IgD-negative memory B cell (primary cell): ENCODE data around the gene HOXD11. TPM values are rescaled to one million over a fixed set of nuclear protein-coding genes. Genes with fewer than 3 reads are reported as not detected.
A peak's percentile ranks its signal among the peaks of the same experiment; 100 is the strongest.

Source experiments
- H3K27ac Mint-ChIP-seq, 3 donors: one replicate each; pipeline ENCODE4 v1.8.0; 2020 to 2022; ENCODE audit warnings: mild to moderate bottlenecking in 3 of 3, mixed read lengths in 3 of 3, moderate library complexity in 1 of 3
- H3K27me3 Mint-ChIP-seq: one replicate; pipeline ENCODE4 v1.8.0; 2021; ENCODE audit warnings: mixed read lengths
- H3K36me3 Mint-ChIP-seq: one replicate; pipeline ENCODE4 v1.8.0; 2020; ENCODE audit warnings: mild to moderate bottlenecking, mixed read lengths
- H3K4me1 Mint-ChIP-seq, 3 donors: one replicate each; pipeline ENCODE4 v1.8.0; 2020 to 2022; ENCODE audit warnings: mixed read lengths in 3 of 3, mild to moderate bottlenecking in 1 of 3
- H3K4me3 Mint-ChIP-seq, 4 donors: one replicate each; pipeline ENCODE4 v1.8.0; 2020 to 2022; ENCODE audit warnings: mild to moderate bottlenecking in 4 of 4, mixed read lengths in 4 of 4, moderate library complexity in 3 of 4
- H3K9me3 Mint-ChIP-seq, 3 donors: one replicate each; pipeline ENCODE4 v1.8.0; 2020 to 2021; ENCODE audit warnings: mixed read lengths in 3 of 3, mild to moderate bottlenecking in 1 of 3
- polyA plus RNA-seq: library from polyadenylated mRNA; unstranded; fragments of 300-500 nt; fragmentation: Illumina TruSeq; gene quantifications from one replicate; pipeline ENCODE4 v1.2.3, GENCODE V29; 2021

HOXD11 gene
- polyA plus RNA-seq, 1 donor from 2014 or later, result not detected

DNA sequence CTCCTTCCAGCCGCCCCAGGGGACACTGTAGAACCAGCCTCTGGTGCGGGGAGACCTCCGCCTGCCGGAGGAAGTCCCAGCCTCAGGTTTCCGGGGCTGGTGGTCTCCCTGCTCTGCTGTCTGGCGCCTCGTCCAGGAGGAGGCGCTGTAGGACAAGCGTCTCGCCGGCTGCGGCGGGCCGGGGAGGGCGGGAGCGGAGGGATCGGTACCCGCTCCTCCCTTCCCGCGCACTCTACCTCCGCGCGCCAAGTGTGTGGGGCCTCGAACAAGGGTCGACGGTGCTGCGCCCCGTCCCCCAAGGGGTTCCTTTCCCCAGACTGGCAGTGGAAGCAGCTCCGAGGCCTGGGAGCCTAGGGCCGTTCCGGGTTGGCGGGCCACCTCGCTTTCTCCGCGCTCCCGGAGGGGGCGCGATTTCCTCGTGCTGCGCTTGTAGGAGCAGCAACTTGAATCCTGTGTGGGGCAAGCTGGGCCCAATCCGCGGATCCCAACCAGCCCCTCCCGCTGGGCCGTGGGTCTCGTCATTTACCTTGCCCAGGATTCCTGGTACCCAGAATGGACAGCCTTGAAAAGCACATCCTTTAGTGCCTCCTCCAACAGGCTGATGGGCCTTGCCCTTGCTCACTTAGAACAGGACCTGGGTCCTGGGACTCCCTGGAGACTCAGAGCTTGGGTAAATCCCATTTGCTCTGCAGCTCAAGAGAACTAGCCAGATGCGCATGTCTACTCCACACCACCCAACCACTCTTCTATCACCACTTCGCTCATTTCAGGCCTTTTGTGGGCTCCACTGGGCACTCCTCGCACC lies 33.6 kb downstream of the HOXD11 start:
- Mint-ChIP-seq H3K27ac (peak overlapping the region in 2 of 3 donors; percentile 16 to 76), H3K4me1 (peaks cover 12 to 17% (median 16%) of the 10 kb centered on the region in 3 donors), H3K4me3 (peak overlapping the region; percentile 48 to 84 (median 70)), H3K9me3 (peaks cover 0 to 17% (median 5%) of the 10 kb centered on the region in 3 donors), H3K36me3 (peaks cover 7% of the 10 kb centered on the region), H3K27me3 (peaks cover 56% of the 10 kb centered on the region)

- peak overlapping the region in 1 of 3 donors; percentile 16 for H3K27ac Mint-ChIP-seq
- peaks cover 53% of the 10 kb centered on the region for H3K27me3 Mint-ChIP-seq
- H3K4me3 Mint-ChIP-seq, result no peak overlapping the region
- peaks cover 7% of the 10 kb centered on the region for H3K36me3 Mint-ChIP-seq
- H3K4me1 Mint-ChIP-seq, result peaks cover 12 to 13% (median 12%) of the 10 kb centered on the region in 3 donors
- peaks cover 0 to 14% (median 5%) of the 10 kb centered on the region in 3 donors for H3K9me3 Mint-ChIP-seq
These were observed 35.2 kb downstream of the HOXD11 start for GRCh38 chr2:176142281-176142680.

DNA sequence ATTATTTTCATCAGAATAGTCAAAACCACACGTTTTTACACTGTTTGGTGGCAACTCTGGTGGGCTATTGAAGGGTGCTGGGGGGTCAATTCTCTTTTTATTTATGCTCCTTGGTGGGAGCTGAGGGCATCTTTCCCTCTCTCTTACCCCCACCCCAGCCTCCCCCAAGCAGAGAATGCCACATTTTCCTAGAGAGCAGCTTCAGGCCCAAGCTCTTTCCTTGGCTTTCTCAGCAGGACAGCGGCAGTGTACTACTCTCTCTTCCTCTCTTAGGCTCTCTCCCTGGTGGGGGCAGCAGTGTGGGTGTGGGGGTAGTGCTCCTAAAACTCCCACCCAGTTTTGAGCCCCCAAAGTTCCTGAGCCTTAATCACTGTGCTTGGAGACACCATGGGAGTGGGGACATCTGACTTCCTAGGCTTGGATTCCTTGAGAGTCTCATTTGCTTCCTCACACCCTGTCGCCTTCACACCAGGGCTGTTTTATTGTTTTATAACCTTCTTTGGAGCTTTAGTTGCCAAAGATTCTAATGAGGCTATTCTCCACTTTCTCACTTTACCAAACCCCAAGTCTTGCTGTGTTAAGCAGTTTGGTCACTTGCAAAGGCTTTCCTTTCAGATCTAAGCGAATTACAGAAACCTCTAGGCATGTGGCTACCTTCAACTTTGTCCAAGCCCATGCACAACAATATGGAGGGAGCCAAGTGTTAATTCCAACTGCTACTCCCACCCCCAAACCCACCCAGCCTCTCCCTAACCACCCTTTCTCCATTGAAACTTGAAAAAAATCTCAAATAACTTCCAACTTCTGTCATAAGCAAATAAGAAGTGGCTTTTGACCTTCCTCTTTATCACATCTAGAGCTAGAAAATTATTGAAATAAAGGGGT lies 38.2 kb downstream of the HOXD11 start:
- H3K4me1 Mint-ChIP-seq, result peaks cover 0 to 7% (median 6%) of the 10 kb centered on the region in 3 donors
- no peak overlapping the region for H3K27ac Mint-ChIP-seq
- peaks cover 0 to 7% (median 0%) of the 10 kb centered on the region in 3 donors for H3K9me3 Mint-ChIP-seq
- peaks cover 6% of the 10 kb centered on the region for H3K36me3 Mint-ChIP-seq
- H3K27me3 Mint-ChIP-seq, result peaks cover 58% of the 10 kb centered on the region
- H3K4me3 Mint-ChIP-seq, result no peak overlapping the region

- H3K9me3 Mint-ChIP-seq, result peaks cover 0 to 7% (median 0%) of the 10 kb centered on the region in 3 donors
These were observed 39.0 kb downstream of the HOXD11 start for GRCh38 chr2:176146101-176146500.

DNA sequence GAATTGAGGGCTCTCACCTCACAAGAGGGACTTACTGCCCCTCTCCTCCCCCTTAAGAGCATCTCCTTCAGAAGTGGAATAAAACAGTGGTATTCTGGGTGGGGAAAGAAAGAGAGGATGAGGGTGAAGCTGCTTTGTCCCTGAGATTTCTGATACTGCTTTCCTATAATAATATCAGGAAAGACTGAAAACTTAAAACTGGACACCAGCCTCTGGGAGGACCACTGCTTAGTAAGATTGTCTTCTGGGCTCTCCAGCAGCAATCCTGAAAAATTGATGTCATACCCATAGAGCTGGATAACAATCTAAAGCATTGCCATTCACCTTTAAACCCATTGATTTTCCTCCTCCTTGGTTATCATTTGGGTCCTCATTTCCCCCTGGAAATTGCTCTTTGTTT lies 39.6 kb downstream of the HOXD11 start:
- H3K4me1 Mint-ChIP-seq, result peaks cover 0 to 2% (median 0%) of the 10 kb centered on the region in 3 donors

More at GRCh38 chr2:176146101-176146500, 39.0 kb downstream of the HOXD11 start:
- Mint-ChIP-seq H3K4me3 (no peak overlapping the region), H3K27ac (peak overlapping the region in 1 of 3 donors; percentile 76), H3K36me3 (peaks cover 5% of the 10 kb centered on the region), H3K4me1 (peaks cover 0 to 4% (median 4%) of the 10 kb centered on the region in 3 donors), H3K27me3 (peaks cover 63% of the 10 kb centered on the region)

GRCh38 chr2:176147210-176147799 lies 40.2 kb downstream of the HOXD11 start:
- peaks cover 0 to 3% (median 0%) of the 10 kb centered on the region in 3 donors for H3K9me3 Mint-ChIP-seq
- H3K27ac Mint-ChIP-seq, result peak overlapping the region in 1 of 3 donors; percentile 16
- peaks cover 65% of the 10 kb centered on the region for H3K27me3 Mint-ChIP-seq
- no peak overlapping the region for H3K4me3 Mint-ChIP-seq
- H3K4me1 Mint-ChIP-seq, result peaks cover 0 to 2% (median 0%) of the 10 kb centered on the region in 3 donors
- peaks cover 3% of the 10 kb centered on the region for H3K36me3 Mint-ChIP-seq

More for the DNA sequence above, 39.6 kb downstream of the HOXD11 start:
- Mint-ChIP-seq H3K9me3 (peaks cover 0 to 5% (median 0%) of the 10 kb centered on the region in 3 donors), H3K36me3 (peaks cover 3% of the 10 kb centered on the region), H3K27me3 (peaks cover 64% of the 10 kb centered on the region), H3K4me3 (no peak overlapping the region), H3K27ac (peak overlapping the region in 2 of 3 donors; percentile 16 to 76)

DNA sequence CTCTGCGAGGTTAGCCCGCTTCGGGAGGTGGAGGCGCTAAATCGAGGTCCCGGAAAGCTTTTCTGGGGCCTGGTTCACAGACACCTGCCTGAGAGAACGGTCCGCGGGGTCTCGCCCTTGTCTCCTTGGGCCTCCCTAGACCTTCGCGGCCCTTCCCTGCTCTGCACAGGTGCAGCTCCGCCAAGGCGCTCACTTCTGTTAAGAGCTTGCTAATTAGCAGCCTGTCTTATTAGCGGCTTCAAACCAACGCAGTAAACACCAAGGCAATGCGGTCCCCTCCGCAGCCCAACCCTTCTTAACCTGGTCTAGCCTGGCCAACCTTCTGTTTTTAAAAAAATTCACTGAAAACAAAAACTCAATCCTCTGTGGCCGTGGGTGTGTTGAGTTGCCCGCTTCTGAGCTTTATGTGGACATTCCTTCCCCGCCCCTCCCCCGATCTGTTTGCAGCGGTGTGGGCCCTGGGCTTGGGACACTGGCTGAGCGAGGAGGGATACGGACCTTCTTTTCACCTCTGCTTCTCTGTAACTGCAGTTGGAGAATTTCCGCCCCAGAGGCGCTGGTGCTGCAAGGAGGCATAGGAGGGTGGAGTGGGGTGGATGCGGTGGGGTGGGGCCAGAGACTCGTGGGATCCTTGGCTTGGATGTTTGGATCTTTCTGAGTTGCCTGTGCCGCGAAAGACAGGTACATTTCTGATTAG lies 40.9 kb downstream of the HOXD11 start:
- peaks cover 70% of the 10 kb centered on the region for H3K27me3 Mint-ChIP-seq
- H3K4me3 Mint-ChIP-seq, result no peak overlapping the region
- peaks cover 0 to 3% (median 0%) of the 10 kb centered on the region in 3 donors for H3K9me3 Mint-ChIP-seq
- H3K4me1 Mint-ChIP-seq, result peaks cover 0 to 2% (median 0%) of the 10 kb centered on the region in 3 donors
- H3K27ac Mint-ChIP-seq, result no peak overlapping the region
- H3K36me3 Mint-ChIP-seq, result peaks cover 3% of the 10 kb centered on the region

- Mint-ChIP-seq H3K9me3 (peaks cover 0 to 3% (median 0%) of the 10 kb centered on the region in 3 donors), H3K36me3 (peaks cover 3% of the 10 kb centered on the region), H3K4me3 (peak overlapping the region in 1 of 4 donors; percentile 51), H3K27ac (no peak overlapping the region), H3K27me3 (peaks cover 66% of the 10 kb centered on the region), H3K4me1 (peaks cover 0 to 2% (median 0%) of the 10 kb centered on the region in 3 donors)
These were observed 41.8 kb downstream of the HOXD11 start for GRCh38 chr2:176148751-176149421.

DNA sequence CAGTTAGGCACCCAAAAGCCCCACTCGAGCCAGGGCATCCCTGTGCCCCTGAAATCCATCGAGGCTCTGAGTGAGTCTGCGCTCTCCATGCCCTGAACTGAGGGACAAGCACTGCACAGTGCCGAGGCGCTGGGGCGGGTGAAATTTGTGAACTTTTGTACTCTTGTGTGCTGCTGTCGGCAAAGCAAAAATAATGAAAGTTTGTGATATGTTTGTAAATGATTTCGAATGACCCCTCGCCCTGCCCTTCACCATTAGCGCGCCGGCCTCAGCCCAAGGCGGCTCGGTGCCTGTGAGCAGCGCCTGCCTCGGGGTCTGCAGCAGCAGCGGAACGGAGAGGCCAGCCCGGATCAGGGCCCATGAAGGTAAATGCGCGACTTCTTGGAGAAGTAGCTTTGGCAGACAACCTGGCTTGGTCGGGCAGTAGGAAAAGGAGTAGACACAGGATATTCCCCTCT lies 42.4 kb downstream of the HOXD11 start:
- no peak overlapping the region for H3K27ac Mint-ChIP-seq
- H3K4me1 Mint-ChIP-seq, result peaks cover 0 to 2% (median 0%) of the 10 kb centered on the region in 3 donors
- H3K27me3 Mint-ChIP-seq, result peaks cover 65% of the 10 kb centered on the region
- H3K36me3 Mint-ChIP-seq, result no peaks in the 10 kb centered on the region
- no peaks in the 10 kb centered on the region for H3K9me3 Mint-ChIP-seq
- peak overlapping the region in 1 of 4 donors; percentile 35 for H3K4me3 Mint-ChIP-seq

DNA sequence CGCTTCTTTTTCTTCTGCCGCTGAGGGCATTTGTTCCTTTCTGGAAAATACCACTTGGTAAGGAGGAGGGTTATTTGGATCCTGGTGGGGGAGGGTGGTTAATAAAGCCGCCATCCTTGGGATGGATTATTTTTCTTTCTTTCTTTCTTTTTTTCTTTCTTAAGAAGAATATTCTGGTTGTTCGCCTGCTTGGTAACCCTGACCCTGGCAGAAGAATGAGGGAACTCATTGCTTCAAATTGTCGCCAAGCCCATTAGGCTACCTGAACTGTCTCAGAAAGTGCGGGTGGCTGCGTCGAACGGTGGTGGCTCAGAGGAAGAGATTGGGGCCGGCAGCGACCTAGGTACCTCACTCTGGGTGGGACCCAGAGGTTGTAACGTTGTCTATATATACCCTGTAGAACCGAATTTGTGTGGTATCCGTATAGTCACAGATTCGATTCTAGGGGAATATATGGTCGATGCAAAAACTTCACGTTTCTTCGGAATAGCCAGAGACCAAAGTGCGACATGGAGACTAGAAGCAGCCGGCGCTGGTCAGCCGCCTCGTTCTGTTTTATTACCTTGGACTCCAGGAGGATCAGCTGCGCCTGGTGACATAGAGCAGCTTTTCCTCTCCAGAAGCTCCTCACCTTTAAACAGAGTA lies 43.0 kb downstream of the HOXD11 start:
- Mint-ChIP-seq H3K4me1 (peaks cover 0 to 2% (median 0%) of the 10 kb centered on the region in 3 donors), H3K27ac (peak overlapping the region; percentile 34 to 89 (median 48)), H3K9me3 (no peaks in the 10 kb centered on the region), H3K4me3 (peak overlapping the region in 1 of 4 donors; percentile 35), H3K36me3 (no peaks in the 10 kb centered on the region), H3K27me3 (peaks cover 60% of the 10 kb centered on the region)

- Mint-ChIP-seq H3K4me1 (no peaks in the 10 kb centered on the region), H3K27ac (peak overlapping the region in 2 of 3 donors; percentile 60 to 89), H3K36me3 (no peaks in the 10 kb centered on the region), H3K27me3 (peaks cover 62% of the 10 kb centered on the region), H3K4me3 (peak overlapping the region in 1 of 4 donors; percentile 49), H3K9me3 (no peaks in the 10 kb centered on the region)
These were observed 43.7 kb downstream of the HOXD11 start for GRCh38 chr2:176150584-176151441.
